K562 (cell line): ENCODE measurements around the gene POFUT2.

ENCODE experiments used
- EP400 ChIP-seq: fragments of 450-650 bp; IDR thresholded peaks from 2 replicates; pipeline ENCODE4 v1.6.1; 2017; ENCODE audit warnings: antibody characterized with exemption, mild to moderate bottlenecking, moderate library complexity
- FOXK1 ChIP-seq: sonication (generic); formaldehyde crosslinking; IDR thresholded peaks from 2 replicates; pipeline ENCODE4 v1.8.0; 2022; ENCODE audit warnings: missing genetic modification reagents, mild to moderate bottlenecking, borderline replicate concordance
- GABPA ChIP-seq: fragments of 200-800 bp; sonication (Bioruptor generic); conservative IDR thresholded peaks from 2 replicates; pipeline ENCODE4 v1.6.1; 2016; ENCODE audit warnings: low read depth, missing genetic modification characterization, missing compliant biosample characterization
- HEY1 ChIP-seq: fragments of 250-450 bp; sonication (Bioruptor Pico); IDR thresholded peaks from 2 replicates; pipeline ENCODE4 v1.5.0; 2020; ENCODE audit warnings: mild to moderate bottlenecking, moderate library complexity, borderline replicate concordance
- MYC ChIP-seq, 2 experiments: fragments of 250-450 bp in 1 of 2; sonication (Bioruptor Pico) in 1 of 2; IDR thresholded peaks; 2 replicates each; pipeline versions ENCODE4 v1.5.1 to v1.6.1; 2012 to 2021; ENCODE audit warnings: low read depth in 2 of 2, borderline replicate concordance in 1 of 2, improper control_type of control experiment in 1 of 2, low read length in 1 of 2, mild to moderate bottlenecking in 1 of 2, moderate library complexity in 1 of 2
- POLR2A ChIP-seq: fragments of 450-650 bp; conservative IDR thresholded peaks from 2 replicates; pipeline ENCODE4 v1.6.1; 2016
- POLR2AphosphoS5 ChIP-seq: IDR thresholded peaks from 2 replicates; pipeline ENCODE4 v1.6.1; 2011; ENCODE audit warnings: mild to moderate bottlenecking, low read depth, low read length, moderate library complexity; ENCODE audit not compliant: control insufficient read depth, insufficient read depth
- RNF2 ChIP-seq: sonication (generic); IDR thresholded peaks from 2 replicates; pipeline ENCODE4 v1.6.1; 2016
- SIN3A ChIP-seq, 2 experiments: fragments of 150-350 bp in 1 of 2; IDR thresholded peaks; 2 replicates each; pipeline ENCODE4 v1.6.1; 2011 to 2016; ENCODE audit warnings: borderline replicate concordance in 2 of 2, low read depth in 2 of 2, low read length in 2 of 2, mild to moderate bottlenecking in 2 of 2, moderate library complexity in 2 of 2; ENCODE audit not compliant: control insufficient read depth in 1 of 2

GRCh38 chr21:45224189-45224938 lies 63.3 kb downstream of the POFUT2 start:
- TF ChIP-seq POLR2A (no peak), FOXK1 (CRISPR knock-in tag) (no peak), POLR2AphosphoS5 (no peak), RNF2 (no peak), GABPA (tag) (no peak), MYC (IDR thresholded peaks at IDR 0.05; ENCODE audit: low read depth, low read length) (no peak), MYC (CRISPR knock-in tag; IDR thresholded peaks at IDR 0.05; ENCODE audit: borderline replicate concordance, low read depth) (no peak), HEY1 (CRISPR knock-in tag) (no peak), EP400 (no peak), SIN3A (IDR thresholded peaks at IDR 0.05; ENCODE audit: borderline replicate concordance in 2 of 2, control insufficient read depth in 1 of 2, low read depth in 2 of 2, low read length in 2 of 2) (no peak)
